Epithelial cell of esophagus (primary cell): ENCODE results near the gene BCAR3.

Experiments used
- DNase-seq: peaks from one replicate; pipeline ENCODE4 v3.0.0; 2010; ENCODE audit warnings: low read depth
- H3K4me3 ChIP-seq: 2 replicates; pipeline ENCODE4 v1.5.1; 2011; ENCODE audit warnings: mild to moderate bottlenecking, low read length, control low read depth
- CTCF ChIP-seq: IDR thresholded peaks from 2 replicates; pipeline ENCODE4 v1.5.1; 2011; ENCODE audit warnings: low read depth, mild to moderate bottlenecking, low read length, control low read depth, inconsistent platforms; ENCODE audit not compliant: insufficient read depth; ENCODE audit errors: missing control alignments

Gene BCAR3

GRCh38 chr1:93613898-93614297 is 67.7 kb downstream of the BCAR3 start:
- no peak for DNase-seq
- H3K4me3 ChIP-seq, result no peak overlapping the region
- TF ChIP-seq CTCF, result no peak

- no peak for TF ChIP-seq CTCF
- no peak overlapping the region for H3K4me3 ChIP-seq
- no peak for DNase-seq
These were observed 69.1 kb downstream of the BCAR3 start for GRCh38 chr1:93612510-93612909.

- no peak for DNase-seq
- TF ChIP-seq CTCF, result no peak
- no peak overlapping the region for H3K4me3 ChIP-seq
These were observed 70.0 kb downstream of the BCAR3 start for GRCh38 chr1:93611668-93612067.

- DNase-seq, result no peak
- TF ChIP-seq CTCF, result no peak
- no peak overlapping the region for H3K4me3 ChIP-seq
These were observed 72.1 kb downstream of the BCAR3 start for GRCh38 chr1:93609536-93609935.

- DNase-seq, result no peak
- no peak overlapping the region for H3K4me3 ChIP-seq
- no peak for TF ChIP-seq CTCF
These were observed 73.2 kb downstream of the BCAR3 start for GRCh38 chr1:93608187-93609109.

GRCh38 chr1:93607814-93608186 is 73.8 kb downstream of the BCAR3 start:
- no peak for TF ChIP-seq CTCF
- H3K4me3 ChIP-seq, result no peak overlapping the region
- DNase-seq, result peak; percentile 64

- no peak for TF ChIP-seq CTCF
- DNase-seq, result peak; percentile 93
- no peak overlapping the region for H3K4me3 ChIP-seq
These were observed 75.7 kb downstream of the BCAR3 start for GRCh38 chr1:93605812-93606512.
